ENCODE data around the gene CNNM2.

DNA sequence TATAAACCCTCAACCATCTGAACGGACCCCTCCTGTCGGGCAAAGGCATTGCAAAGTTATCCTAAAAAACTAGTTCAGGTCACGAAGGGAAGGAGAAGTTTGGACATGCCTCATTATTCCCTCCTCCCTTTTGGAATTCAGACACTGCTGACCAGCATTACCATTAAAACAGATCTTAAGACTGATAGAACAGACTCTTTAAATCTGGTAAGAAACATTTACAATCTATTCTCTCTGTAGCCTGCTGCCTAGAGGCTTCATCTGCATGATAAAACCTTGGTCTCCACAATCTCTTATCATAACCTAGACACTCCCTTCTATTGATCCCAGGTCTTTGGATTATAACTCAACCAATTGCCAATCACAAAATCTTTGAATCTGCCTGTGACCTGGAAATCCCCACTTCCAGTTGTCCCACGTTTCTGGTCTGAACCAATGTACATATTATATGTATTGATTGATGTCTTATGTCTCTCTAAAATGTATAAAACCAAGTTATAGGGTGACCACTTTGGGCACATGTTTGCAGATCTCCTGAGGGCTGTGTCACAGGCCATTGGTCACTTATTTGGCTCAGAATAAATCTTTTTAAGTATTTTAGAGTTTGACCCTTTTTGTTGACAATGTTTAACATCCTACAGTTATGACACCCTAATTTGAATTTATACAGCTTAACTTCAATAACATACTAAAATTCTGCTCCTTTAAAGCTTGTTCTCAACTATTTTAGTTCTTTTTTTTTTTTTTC, 23.5 kb upstream of the CNNM2 start:
- no peak for TF ChIP-seq POLR2A (IDR thresholded peaks at IDR 0.05)
- TF ChIP-seq, protein P1, sequence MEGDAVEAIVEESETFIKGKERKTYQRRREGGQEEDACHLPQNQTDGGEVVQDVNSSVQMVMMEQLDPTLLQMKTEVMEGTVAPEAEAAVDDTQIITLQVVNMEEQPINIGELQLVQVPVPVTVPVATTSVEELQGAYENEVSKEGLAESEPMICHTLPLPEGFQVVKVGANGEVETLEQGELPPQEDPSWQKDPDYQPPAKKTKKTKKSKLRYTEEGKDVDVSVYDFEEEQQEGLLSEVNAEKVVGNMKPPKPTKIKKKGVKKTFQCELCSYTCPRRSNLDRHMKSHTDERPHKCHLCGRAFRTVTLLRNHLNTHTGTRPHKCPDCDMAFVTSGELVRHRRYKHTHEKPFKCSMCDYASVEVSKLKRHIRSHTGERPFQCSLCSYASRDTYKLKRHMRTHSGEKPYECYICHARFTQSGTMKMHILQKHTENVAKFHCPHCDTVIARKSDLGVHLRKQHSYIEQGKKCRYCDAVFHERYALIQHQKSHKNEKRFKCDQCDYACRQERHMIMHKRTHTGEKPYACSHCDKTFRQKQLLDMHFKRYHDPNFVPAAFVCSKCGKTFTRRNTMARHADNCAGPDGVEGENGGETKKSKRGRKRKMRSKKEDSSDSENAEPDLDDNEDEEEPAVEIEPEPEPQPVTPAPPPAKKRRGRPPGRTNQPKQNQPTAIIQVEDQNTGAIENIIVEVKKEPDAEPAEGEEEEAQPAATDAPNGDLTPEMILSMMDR (IDR thresholded peaks at IDR 0.05) = no peak

Data from right lobe of liver (tissue), 4 donors.